Body of pancreas (tissue), 4 donors: ENCODE measurements around the gene UPK3BL2.
"Not testable (repeated sequence)": the region's sequence is repeated elsewhere in the genome, so short reads cannot be mapped to it uniquely, and the experiment has no call there.

Experiments used
- CTCF ChIP-seq, 7 experiments: fragments of 450-650 bp in 4 of 7; fragments of 200-600 bp in 3 of 7; sonication (generic) in 3 of 7; IDR thresholded peaks; one replicate each; pipeline ENCODE4 v1.5.1; 2016 to 2019; ENCODE audit warnings: antibody characterized with exemption in 7 of 7
- POLR2A ChIP-seq, 3 donors: fragments of 450-650 bp; IDR thresholded peaks; one replicate each; pipeline ENCODE4 v1.6.1; 2016; ENCODE audit warnings: antibody characterized with exemption in 3 of 3, mild to moderate bottlenecking in 2 of 3

- TF ChIP-seq POLR2A, CTCF (IDR thresholded peaks at IDR 0.05): not testable (repeated sequence)
Measured at GRCh38 chr7:102493220-102493935, 50.1 kb downstream of the UPK3BL2 start.
